ENCODE results near the gene S100A14. TPM values are rescaled to one million over a fixed set of nuclear protein-coding genes. Genes with fewer than 3 reads are reported as not detected.

The S100A14 gene
- polyA plus RNA-seq, 1 of the 3 experiments (the other 2 are of a cell fraction): 0.15 TPM

DNA sequence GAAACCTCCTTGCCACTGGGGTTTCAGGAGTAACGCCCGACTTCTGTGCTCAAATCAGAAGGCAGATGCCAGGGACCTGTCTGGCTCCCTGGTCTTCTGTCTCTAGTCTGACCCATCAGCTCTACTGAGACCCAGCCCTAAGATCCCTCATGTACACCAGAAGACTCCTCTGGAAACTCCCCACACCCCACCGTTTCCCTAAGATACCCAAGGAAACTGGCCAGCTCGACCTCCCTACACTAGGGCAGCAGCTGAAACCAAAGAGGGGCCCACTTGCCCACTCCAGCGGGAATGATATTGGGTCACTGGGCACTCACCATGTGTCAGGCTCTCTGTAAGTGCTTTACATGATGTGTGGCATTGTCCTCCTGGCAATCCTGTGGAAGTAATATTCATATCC, 2.7 kb downstream of the S100A14 start:
- H2AFZ ChIP-seq (ENCODE audit: low read depth): no peak overlapping the region
- H3K36me3 ChIP-seq (replicated peaks in 1 of 2; ENCODE audit: control insufficient read depth in 1 of 2, insufficient read depth in 2 of 2, low read length in 1 of 2): no peaks in the 10 kb centered on the region
- H3K4me3 ChIP-seq (ENCODE audit: low read depth in 2 of 2, low read length in 1 of 2): no peak overlapping the region; a peak in 1 of 4 replicates
- H3K27me3 ChIP-seq (ENCODE audit: insufficient read depth): no peaks in the 10 kb centered on the region
- H3K9me2 ChIP-seq: no peaks in the 10 kb centered on the region
- no peaks in the 10 kb centered on the region for H3K9me3 ChIP-seq
- H4K20me1 ChIP-seq (ENCODE audit: insufficient read depth): no peaks in the 10 kb centered on the region
- H3K4me1 ChIP-seq (ENCODE audit: control insufficient read depth in 1 of 2, insufficient read depth in 2 of 2, low read depth in 1 of 2, low read length in 1 of 2): peaks cover 15 to 20% of the 10 kb centered on the region in 2 experiments; a peak in 3 of 4 replicates
- CTCF ChIA-PET: interaction anchor here (2.0 to 8.0 kb wide), 5 partner anchors 10 to 102 kb away, joined by 10 to 100 read pairs (median 11); partner anchors contain the start of genes S100A1 and S100A13
- 67% methylated on average over 5 of the region's 5 CpGs for WGBS (ENCODE audit: low lambda C conversion rate)
- H3K27ac ChIP-seq (ENCODE audit: low read depth in 2 of 2, low read length in 1 of 2): no peak overlapping the region
- no peak for DNase-seq
- peaks cover 9% of the 10 kb centered on the region for H3F3A ChIP-seq (replicated peaks; ENCODE audit: insufficient read depth)
- no peak for TF ChIP-seq ELF1 (IDR thresholded peaks at IDR 0.05)
- no peak for TF ChIP-seq GABPA (IDR thresholded peaks at IDR 0.05; ENCODE audit: low read depth)
- TF ChIP-seq FOSL2 (IDR thresholded peaks at IDR 0.05; ENCODE audit: borderline replicate concordance, low read depth): no peak
- TF ChIP-seq, protein P1, sequence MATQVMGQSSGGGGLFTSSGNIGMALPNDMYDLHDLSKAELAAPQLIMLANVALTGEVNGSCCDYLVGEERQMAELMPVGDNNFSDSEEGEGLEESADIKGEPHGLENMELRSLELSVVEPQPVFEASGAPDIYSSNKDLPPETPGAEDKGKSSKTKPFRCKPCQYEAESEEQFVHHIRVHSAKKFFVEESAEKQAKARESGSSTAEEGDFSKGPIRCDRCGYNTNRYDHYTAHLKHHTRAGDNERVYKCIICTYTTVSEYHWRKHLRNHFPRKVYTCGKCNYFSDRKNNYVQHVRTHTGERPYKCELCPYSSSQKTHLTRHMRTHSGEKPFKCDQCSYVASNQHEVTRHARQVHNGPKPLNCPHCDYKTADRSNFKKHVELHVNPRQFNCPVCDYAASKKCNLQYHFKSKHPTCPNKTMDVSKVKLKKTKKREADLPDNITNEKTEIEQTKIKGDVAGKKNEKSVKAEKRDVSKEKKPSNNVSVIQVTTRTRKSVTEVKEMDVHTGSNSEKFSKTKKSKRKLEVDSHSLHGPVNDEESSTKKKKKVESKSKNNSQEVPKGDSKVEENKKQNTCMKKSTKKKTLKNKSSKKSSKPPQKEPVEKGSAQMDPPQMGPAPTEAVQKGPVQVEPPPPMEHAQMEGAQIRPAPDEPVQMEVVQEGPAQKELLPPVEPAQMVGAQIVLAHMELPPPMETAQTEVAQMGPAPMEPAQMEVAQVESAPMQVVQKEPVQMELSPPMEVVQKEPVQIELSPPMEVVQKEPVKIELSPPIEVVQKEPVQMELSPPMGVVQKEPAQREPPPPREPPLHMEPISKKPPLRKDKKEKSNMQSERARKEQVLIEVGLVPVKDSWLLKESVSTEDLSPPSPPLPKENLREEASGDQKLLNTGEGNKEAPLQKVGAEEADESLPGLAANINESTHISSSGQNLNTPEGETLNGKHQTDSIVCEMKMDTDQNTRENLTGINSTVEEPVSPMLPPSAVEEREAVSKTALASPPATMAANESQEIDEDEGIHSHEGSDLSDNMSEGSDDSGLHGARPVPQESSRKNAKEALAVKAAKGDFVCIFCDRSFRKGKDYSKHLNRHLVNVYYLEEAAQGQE (IDR thresholded peaks at IDR 0.05; ENCODE audit: low read depth, low read length): no peak
- no peak for TF ChIP-seq NRF1 (IDR thresholded peaks at IDR 0.05; ENCODE audit: low read depth, low read length)
- TF ChIP-seq FOXM1 (IDR thresholded peaks at IDR 0.05; ENCODE audit: low read depth): no peak
- TF ChIP-seq, protein P2, sequence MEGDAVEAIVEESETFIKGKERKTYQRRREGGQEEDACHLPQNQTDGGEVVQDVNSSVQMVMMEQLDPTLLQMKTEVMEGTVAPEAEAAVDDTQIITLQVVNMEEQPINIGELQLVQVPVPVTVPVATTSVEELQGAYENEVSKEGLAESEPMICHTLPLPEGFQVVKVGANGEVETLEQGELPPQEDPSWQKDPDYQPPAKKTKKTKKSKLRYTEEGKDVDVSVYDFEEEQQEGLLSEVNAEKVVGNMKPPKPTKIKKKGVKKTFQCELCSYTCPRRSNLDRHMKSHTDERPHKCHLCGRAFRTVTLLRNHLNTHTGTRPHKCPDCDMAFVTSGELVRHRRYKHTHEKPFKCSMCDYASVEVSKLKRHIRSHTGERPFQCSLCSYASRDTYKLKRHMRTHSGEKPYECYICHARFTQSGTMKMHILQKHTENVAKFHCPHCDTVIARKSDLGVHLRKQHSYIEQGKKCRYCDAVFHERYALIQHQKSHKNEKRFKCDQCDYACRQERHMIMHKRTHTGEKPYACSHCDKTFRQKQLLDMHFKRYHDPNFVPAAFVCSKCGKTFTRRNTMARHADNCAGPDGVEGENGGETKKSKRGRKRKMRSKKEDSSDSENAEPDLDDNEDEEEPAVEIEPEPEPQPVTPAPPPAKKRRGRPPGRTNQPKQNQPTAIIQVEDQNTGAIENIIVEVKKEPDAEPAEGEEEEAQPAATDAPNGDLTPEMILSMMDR (IDR thresholded peaks at IDR 0.05): no peak
- TF ChIP-seq TEAD4 (IDR thresholded peaks at IDR 0.05; ENCODE audit: borderline replicate concordance, insufficient read depth): no peak
- TF ChIP-seq, protein P3, sequence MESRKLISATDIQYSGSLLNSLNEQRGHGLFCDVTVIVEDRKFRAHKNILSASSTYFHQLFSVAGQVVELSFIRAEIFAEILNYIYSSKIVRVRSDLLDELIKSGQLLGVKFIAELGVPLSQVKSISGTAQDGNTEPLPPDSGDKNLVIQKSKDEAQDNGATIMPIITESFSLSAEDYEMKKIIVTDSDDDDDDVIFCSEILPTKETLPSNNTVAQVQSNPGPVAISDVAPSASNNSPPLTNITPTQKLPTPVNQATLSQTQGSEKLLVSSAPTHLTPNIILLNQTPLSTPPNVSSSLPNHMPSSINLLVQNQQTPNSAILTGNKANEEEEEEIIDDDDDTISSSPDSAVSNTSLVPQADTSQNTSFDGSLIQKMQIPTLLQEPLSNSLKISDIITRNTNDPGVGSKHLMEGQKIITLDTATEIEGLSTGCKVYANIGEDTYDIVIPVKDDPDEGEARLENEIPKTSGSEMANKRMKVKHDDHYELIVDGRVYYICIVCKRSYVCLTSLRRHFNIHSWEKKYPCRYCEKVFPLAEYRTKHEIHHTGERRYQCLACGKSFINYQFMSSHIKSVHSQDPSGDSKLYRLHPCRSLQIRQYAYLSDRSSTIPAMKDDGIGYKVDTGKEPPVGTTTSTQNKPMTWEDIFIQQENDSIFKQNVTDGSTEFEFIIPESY (IDR thresholded peaks at IDR 0.05; ENCODE audit: borderline replicate concordance, low read depth): no peak
- no peak for TF ChIP-seq RAD21 (IDR thresholded peaks at IDR 0.05; ENCODE audit: low read length)
- no peak for TF ChIP-seq RCOR1 (IDR thresholded peaks at IDR 0.05; ENCODE audit: low read length)
- POLR2A ChIA-PET: no interaction called here
- no peak overlapping the region for H3K9ac ChIP-seq
- H3K79me2 ChIP-seq (ENCODE audit: insufficient read depth): peaks cover 31% of the 10 kb centered on the region
- H3K4me2 ChIP-seq: peak overlapping the region; percentile 67; the same call in 1 of the 2 replicates

All from SK-N-SH (cell line).